ENCODE results near the gene CADPS2.

DNA sequence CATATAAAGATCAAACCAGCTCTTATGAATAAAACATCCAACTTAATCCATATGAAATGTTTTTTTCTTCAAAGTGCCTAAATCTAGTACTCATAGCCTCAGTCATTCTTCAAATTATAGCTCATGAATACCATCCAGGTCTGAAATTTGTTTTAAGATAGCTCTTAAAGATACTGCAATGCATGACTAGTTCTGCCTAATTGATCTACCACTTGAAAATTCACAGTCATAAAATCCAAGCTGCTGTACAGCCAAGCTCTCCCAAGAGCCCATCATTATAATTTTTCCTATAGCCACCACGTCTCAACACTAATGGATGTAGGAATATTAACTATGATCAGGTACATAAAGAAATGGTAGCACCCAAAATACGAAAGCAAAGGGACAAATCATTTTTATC lies 95.7 kb downstream of the CADPS2 start:
- TF ChIP-seq, protein P1, sequence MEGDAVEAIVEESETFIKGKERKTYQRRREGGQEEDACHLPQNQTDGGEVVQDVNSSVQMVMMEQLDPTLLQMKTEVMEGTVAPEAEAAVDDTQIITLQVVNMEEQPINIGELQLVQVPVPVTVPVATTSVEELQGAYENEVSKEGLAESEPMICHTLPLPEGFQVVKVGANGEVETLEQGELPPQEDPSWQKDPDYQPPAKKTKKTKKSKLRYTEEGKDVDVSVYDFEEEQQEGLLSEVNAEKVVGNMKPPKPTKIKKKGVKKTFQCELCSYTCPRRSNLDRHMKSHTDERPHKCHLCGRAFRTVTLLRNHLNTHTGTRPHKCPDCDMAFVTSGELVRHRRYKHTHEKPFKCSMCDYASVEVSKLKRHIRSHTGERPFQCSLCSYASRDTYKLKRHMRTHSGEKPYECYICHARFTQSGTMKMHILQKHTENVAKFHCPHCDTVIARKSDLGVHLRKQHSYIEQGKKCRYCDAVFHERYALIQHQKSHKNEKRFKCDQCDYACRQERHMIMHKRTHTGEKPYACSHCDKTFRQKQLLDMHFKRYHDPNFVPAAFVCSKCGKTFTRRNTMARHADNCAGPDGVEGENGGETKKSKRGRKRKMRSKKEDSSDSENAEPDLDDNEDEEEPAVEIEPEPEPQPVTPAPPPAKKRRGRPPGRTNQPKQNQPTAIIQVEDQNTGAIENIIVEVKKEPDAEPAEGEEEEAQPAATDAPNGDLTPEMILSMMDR (conservative IDR thresholded peaks at IDR 0.05; ENCODE audit: low read length): no peak
- TF ChIP-seq EZH2phosphoT487 (IDR thresholded peaks at IDR 0.05; ENCODE audit: borderline replicate concordance, low read depth, low read length): no peak
